H1 (cell line): ENCODE data around the gene DRC1. TPM values are rescaled to one million over a fixed set of nuclear protein-coding genes. Genes with fewer than 3 reads are reported as not detected.

Source experiments
- GABPA ChIP-seq: IDR thresholded peaks from 2 replicates; pipeline ENCODE4 v1.6.1; 2011; ENCODE audit warnings: mild to moderate bottlenecking, low read length, moderate library complexity, borderline replicate concordance; ENCODE audit not compliant: insufficient read depth
- polyA plus RNA-seq, 7 experiments: library from polyadenylated mRNA; depleted of rRNA in 3 of 7; stranded (reverse) in 5 of 7; unstranded in 2 of 7; fragments of >200 nt in 5 of 7; fragments of 200-250 nt in 2 of 7; gene quantifications; 1 replicate in 5 of 7; 2 replicates in 1 of 7; 4 replicates in 1 of 7; pipeline versions ENCODE4 v1.2.1 to v1.2.3, GENCODE V29; 2011 to 2013; ENCODE audit warnings: missing spikeins in 2 of 7, mixed read lengths in 2 of 7
- total RNA-seq: library from RNA; stranded (reverse); fragmentation: NEBNext Ultra II Directional; extraction: Animal tissue kit (Norgen Biotek cat#: 25700); gene quantifications from 2 replicates; pipeline ENCODE4 v1.2.1, GENCODE V29; 2021

The DRC1 gene
- total and polyA plus RNA-seq, 2 of the 8 experiments (the other 6 are each of a cell fraction or from before 2014, with no cell fraction given) = 0.08 TPM; not detected in 1

DNA sequence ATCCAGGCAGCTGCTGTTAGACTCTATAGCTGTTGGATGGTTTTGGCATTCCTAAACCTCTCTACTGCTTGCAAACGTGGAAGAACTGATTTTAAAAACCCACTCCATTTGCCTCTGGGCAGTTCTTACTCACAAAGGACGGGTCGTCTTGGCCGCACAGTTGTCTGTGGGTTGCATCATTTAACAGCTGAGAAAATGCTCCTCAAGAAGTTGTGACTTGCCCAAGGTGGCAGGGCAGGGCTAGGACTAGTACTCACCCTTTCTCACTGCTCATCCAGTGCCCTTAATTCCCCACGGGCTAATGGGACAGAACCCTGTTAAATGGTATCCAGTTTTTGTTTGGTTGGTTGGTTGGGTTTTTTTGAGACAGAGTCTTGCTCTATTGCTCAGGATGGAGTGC is 997 bp upstream of the DRC1 start (continued):
- no peak for TF ChIP-seq GABPA
- TF ChIP-seq, all 59 proteins: peak for 0
